HG02623 (cell line): ENCODE results near the gene ZKSCAN3.
"Not testable (repeated sequence)": the region's sequence is repeated elsewhere in the genome, so short reads cannot be mapped to it uniquely, and the experiment has no call there.

ENCODE experiments used
- ATAC-seq: cut with Tn5 transposase; IDR thresholded peaks from one replicate; pipeline ENCODE4 v1.9.1; 2021; ENCODE audit warnings: moderate library complexity; ENCODE audit not compliant: unreplicated experiment

ZKSCAN3 gene

DNA sequence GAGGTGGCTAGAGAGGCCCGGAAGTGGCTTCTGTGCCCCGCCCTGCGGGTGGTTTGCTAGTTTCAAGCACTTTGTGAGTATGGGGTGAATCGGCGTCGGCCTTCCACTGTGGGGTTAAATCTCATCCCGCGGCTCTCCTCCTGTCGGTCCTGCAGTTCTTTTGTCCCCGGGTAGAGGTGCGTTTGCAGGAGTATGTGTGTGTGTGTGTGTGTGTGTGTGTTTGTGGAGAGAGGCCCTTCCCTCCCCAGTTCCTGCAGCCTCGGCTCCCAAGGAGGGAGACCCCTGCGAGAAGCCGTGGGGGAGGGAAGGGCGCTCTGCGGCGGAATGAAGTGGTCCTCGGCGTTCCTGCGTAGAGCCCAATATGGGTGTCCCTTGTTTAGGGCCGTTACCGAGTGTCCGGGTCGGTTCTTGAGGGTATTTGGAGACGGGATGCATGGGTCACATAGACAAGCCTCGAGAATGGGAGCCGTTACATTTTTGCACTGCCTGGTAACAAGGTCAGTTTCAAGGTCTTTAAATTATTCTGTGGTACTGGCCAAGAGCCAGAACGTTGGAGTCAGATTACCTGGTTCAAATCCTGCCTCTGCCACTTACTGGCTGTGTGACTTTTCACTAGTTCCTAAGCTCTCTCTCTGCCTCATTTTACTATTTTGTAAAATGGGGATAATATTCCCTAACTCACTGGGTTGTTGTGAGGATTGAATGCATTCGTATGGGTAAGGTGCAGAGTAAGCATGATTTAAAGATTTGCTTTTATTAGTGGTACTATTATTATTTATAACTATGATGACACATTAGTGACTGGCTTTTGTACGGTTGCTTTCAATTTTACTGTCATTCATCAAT, at the start of gene ZKSCAN3:
ZKSCAN3 (plus strand) TSS at position 56 of the 846 bp plus-strand sequence. CDS start 9,640 bp downstream, outside the sequence.
- ATAC-seq: peak; percentile 98

DNA sequence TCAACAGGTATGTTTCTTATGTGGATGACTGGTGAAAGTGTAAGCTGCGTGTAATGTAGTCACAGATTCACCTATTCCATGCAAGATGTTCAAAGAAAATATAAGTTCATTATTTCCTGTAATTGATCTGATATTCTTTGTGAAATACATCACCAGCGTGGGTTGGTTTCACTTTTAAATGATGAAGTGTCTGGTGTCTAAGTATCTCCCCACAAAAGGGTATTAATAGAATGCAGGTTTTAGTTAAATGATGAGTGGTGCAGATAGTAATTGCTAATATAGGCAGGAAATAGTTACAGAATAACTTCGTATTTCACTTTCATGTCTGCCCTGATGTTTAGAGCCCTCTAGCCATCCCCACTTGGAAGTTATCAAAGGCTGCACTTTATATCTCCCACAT, 46.2 kb upstream of the ZKSCAN3 start:
- peak; percentile 71 for ATAC-seq

DNA sequence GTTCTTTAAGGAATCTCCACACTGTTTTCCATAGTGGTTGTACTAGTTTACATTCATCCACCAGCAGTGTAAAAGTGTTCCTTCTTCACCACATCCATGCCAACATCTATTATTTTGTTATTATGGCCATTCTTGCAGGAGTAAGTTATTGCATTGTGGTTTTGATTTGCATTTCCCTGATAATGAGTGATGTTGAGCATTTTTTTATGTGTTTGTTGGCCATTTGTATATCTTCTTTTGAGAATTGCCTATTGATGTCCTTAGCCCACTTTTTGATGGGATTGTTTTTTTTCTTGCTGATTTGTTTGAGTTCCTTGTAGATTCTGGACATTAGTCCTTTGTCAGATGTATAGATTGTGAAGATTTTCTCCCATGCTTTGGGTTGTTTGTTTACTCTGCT, 43.4 kb upstream of the ZKSCAN3 start:
- not testable (repeated sequence) for ATAC-seq

DNA sequence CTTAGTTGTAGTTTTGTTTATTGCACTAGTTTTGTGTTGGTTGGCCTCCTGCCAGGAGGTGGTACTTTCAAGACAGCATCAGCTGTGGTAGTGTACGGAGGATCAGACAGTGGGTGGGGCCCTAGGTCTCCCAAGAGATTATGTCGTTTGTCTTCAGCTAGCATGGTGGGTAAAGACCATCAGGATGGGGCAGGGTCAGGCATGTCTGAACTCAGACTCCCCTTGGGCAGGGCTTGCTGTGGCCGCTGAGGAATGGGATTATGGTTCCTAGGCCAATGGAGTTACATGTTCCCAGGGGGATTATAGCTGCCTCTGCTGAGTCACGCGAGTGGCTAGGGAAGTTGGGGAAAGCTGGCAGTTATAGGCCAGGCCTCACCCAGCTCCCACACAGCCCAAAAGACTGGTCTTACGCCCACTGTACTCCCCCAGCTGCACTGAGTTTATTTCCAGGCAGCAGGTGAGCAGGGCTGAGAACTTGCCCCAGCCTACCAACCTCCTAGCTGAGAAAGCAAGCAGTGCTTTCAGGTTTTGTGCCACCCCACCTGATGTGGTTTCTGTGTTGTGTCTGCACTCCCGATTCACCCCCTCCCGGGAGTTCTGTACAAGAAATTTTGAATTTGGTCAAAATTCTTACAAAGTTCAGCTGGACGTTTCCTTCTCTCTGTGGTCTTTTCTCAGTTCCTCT, 38.5 kb upstream of the ZKSCAN3 start:
- ATAC-seq: no peak

DNA sequence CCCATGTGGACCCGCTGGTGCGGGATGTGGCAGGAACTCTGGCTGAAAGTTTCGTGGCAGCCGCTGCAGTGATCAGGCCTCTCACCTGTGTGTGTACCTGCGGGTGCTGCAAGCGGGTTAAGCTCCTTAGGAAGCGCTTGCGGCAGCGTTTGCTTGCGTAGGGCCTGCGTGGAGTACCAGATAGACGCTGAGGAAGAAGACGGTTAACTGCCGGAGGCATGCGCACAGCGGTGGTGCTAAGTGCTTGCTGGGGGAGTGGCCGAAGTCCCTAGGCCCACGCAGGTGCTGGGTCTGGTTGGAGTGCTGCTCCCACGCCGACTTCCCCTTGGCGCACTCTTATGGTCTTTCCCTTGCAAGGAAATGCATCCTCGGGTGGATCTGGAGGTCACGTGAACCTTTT, 36.8 kb upstream of the ZKSCAN3 start:
- no peak for ATAC-seq

DNA sequence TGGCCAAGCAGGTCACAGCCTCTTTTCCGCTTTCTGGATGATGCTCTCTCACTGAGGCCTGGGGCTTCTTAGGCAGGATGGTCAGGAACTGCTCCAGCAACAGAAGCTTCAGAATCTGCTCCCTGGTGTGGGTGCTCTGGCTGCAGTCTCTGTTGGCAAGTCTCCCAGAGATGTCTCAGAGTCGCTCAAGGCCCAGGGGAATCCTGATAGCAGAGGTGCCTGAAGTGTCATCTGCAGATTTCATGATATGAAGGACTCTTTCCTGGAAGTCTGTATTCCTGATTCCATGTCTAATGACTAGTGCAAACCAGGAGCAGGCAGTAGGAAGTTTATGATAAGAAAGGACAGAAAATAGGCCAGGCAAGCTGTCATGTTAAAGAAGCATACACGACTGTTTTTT, 34.1 kb upstream of the ZKSCAN3 start:
- ATAC-seq: no peak

DNA sequence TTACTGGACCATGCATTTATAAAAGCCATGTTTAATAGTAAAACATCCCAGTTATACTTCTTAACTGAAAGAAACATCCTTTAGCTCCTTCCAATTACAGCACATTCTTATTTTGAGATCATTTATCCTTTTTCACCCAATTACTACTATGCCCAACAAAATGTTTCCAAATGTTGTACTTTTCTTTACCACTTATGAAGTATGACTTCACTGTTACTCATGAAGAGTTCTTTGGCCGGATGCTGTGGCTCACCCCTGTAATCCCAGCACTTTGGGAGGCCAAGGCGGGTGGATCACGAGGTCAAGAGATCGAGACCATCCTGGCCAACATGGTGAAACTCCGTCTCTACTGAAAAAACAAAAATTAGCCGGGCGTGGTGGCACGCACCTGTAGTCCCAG, 31.9 kb upstream of the ZKSCAN3 start:
- ATAC-seq: not testable (repeated sequence)

DNA sequence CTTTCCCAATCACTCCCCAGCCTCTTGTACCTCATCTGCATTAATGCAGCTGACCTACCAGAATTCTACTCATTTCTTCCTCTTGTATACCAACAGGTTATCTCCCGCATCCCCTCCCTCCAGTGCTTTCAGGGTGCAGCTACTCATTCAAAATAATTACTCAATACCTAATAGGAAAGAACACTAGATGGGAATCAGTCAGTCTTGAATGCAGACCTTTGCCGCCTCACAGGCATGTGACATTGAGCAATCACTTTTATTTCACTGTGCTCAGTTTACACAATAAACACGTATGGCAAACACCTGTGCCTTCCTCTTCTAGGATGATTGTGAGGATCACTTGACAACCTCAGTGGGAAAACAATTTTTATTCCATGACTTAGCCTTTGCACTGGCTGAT, 27.1 kb upstream of the ZKSCAN3 start:
- no peak for ATAC-seq

DNA sequence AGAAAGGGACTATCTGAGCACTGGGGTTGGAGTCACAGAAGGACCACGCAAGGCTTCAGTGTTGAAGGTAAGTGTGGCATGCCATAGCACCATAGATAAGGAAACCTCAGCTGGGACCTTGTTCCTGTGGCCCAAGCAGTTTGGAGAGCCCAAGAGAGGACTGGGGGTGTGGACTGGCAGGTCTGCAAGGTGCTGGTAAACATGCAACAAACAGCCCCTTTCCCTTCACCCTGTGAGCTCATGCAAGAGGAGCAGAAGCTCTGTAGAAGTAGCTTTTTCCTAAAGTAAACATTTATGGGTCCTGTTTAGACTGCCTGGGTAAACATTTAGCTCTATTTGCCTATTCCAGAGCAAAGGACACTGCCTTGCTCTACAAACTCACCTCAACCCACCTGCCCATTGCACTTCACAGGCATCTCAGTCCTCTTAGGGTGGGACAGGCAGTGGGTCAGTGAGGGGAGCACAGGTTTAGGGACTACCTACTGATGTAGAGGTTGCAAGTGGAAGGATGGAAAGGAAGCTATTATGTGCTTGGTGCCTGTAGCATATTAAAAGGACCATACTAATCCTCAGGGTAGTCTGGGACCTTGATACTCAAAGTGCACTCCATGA, 25.8 kb upstream of the ZKSCAN3 start:
- no peak for ATAC-seq

DNA sequence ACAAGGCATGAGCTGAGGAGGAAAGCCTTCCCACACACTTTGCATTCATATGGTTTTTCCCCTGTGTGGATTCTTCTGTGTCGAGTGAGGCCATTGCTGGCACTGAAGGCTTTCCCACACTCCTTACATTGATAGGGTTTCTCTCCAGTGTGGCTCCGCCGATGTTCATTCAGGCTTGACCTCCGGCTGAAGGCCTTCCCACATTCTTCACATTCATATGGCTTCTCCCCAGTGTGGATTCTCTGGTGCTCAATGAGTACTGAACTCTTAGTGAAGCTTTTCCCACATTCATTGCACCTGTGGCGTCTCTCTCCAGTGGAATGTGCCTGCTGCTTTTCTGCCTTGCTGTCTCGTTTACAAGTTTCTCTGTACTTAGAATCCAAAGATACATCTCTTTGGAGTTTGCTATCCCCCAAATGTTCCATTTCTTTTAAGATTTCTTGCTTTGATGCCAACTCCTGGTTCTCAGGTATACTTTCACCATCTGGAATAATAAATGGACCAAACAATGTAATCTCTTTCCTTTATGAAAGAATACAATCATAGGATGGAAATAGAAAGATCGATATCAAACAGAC, 23.3 kb upstream of the ZKSCAN3 start:
- ATAC-seq: no peak

DNA sequence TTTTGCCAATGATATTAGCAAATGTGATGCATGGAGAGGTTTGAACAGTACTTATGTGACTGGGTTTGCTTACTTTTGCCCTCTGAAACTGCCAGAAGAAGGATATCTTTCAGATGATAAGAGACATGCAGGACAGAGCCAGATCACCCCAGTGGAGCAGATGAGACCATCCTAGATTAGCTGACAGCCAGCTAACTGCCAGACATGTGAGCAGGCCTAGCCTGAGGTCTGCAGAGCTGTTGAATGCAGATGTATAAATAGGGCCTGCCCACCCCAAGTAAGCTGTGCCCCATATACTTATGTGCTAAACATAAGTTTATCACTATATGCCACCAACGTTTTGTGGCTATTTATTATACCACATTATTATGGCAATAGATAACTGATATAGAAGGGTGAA, 19.7 kb upstream of the ZKSCAN3 start:
- ATAC-seq: no peak

DNA sequence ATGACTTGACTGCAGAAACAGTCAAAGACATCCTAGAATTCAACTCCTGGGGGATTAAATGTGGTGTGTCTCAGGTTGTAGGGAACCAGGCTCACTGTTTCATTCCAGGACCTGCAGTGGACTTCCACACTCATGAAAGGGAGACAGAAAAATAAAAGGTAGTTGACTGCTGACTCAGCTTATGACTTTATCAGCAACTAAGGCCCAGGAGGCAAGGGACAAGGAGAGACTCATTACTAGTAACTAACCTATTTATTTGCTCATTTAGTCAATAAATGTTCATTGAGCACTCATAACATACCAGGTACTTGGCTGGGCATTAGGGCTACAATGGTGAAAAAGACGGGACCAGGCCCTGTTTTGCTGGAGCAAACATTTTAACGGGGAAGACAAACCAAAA, 16.7 kb upstream of the ZKSCAN3 start:
- no peak for ATAC-seq

DNA sequence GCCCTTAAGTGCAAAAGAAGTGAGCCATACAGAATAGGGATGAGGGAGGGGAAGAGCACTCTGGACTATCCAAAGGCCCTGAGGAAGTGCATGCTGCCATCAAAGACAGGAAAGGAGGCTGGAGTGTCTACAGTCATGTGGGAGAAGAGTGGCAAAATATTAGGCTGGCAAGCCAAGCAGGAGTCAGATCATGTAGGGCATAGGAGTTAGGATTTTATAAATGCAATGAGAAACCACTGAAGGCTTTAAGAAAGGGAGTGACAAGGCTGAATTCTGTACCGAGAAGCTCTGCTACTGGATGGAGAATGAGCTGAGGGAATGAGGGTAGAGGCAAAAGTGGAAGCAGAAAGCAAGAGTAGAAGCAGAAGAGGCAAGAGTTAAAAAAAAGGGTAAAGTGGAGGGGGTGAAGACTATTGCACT, 16.1 kb upstream of the ZKSCAN3 start:
- ATAC-seq: no peak

DNA sequence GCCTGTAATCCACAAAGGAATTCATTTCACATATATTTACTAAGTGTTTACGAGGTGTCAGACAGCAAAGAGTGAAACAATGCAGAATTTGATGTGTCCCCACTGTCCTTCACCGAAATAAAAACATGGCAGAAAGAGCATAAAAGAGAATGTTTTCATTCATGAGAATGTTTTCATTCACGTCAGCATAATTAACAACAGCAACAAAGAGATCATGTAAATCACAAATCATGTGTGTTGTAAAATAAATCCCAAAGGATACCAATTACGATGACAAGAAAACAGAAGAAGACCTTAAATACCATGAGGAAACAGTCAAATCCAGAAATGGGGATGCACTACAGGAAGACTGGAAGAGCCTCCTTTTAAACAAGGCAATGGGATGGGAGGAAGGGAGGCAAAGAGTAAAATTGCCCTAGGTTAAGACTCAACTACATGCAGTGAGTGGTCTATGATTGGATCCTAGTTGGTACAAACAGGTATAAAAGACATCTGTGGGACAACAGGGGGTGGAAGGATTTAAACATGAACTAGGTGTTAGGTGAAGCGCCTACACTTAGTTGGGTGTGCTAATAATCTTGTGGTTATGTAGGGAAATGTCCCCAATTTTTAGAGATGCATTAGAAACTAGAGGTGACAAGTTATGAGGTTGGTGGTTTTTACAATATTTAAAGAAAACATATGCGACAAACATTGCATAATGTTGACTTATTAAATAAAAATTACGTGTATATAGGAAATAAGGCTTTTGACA, 15.3 kb upstream of the ZKSCAN3 start:
- ATAC-seq: no peak

DNA sequence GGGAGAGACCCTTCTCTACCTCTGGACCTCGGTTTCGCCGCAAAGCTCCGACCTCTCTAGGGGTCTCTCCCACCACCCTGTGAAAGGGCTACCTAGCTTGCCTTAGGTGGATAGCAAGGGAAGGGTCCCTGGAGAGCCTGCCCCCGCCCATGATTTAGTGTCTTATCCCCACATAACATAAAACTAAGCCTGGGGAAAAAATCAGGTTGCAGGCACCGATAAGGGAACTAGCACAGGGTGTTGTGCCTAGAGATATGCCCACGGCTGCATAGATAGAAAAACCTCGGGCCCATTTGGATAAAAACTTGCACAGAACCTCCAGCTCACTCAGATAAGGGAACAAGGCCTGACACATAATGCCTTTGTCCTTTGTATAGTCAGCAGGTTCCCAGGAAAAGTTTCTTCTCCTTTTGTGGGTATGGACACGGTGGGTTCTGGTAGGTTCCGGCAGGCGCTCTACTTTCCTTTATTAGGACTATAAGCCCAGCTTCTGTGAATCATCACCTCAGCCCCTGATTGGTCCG, 14.6 kb upstream of the ZKSCAN3 start:
- no peak for ATAC-seq

DNA sequence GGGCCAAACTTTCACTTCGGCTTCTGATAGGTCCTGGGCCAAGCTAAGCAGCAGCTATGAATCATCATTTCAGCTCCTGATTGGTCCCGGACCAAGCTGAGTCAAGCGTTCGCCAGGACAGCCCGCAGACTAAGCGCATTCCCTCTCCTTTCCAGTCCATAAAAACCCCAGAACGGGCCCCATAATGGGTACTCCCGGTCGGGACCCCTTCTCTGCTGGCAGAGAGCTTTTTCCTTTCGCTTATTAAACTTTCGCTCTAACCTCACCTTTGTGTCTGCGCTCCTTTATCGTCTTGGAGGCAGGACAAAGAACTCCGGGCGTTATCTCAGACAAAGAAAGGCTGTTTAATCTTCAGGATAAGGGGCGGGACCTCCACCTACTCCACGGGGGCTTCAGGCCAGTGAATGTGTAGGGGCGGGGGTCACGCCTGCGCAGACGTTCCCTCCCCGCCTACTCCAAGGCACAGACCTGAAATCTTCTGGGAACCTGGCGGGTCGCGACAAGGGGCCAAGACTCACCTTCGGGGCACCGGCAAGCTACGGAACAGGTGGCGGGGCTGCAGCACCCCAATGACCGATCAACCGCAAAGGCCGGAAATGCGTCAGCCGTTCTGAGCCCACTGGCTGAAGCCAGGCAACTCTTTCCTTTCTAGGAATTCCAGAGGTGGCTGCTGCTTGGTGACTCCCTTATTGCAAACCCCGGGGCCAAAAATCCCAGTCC, 14.0 kb upstream of the ZKSCAN3 start, which contains the start of gene ZSCAN31:
ZSCAN31 (minus strand) TSS at position 585 of the 720 bp plus-strand sequence. CDS start 6,465 bp downstream, outside the sequence.
- ATAC-seq: peak; percentile 91

DNA sequence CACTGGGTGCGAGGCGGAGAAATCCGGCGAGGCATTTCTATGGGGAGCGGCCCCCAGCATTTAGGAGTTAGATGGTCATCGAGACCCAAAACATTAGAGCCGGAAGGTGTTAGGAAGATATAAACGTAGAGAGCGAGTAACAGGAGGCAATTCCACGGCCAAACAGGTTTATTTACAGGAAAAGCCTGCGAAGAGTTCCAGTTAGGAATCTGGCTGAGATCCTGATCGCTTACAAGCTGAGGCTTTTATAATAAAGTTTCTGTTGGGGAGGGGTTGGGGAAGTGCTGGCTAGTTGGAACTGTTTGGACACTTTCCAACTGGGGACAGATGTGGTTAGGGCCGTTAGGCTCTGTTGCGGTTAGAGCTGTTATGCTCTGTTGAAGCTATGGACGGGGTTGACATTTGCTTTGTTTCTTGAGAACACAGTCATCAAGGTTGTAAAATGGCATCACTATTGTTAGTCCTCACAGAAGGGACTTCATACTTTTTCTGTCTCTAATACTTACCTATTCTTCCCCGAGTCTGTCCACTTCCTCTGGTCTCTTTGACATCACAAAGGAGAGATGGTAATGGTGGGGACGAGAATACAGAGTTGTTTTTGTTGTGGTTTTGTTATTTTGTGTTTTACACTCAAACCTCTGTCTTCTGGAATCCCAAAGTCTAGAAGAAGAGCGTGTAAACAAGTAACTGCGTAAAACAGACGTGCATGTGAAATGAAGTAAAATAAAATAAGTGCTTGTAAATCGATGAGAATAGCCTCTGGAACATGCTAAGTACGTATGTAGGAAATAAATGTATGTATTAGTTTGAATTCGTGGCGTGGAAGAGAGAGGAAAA, 13.2 kb upstream of the ZKSCAN3 start:
- ATAC-seq: no peak

DNA sequence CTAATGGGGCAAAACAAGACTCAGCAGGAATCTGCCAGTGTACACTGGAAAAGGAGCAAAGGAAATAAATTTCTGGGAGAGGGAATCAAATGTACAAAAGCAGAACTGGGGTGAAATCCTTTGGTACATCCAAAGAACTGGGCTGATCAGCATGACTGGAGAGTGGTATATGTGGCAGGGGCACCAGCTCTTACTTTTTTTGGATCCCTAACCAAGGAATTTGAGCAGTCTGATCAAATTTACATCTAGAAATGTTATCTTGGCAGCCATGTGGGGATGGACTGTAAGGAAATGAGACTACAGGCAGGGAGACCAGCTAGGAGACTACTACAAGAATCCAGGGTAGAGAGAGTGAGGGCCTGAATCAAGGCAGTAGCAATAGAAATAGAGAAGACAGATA, 12.6 kb upstream of the ZKSCAN3 start:
- no peak for ATAC-seq
